A673 (cell line): ENCODE measurements around the gene STOX1. TPM values are rescaled to one million over a fixed set of nuclear protein-coding genes. Genes with fewer than 3 reads are reported as not detected.

Experiments used
- BruUV-seq: library from RNA; stranded (reverse); fragments of 400-500 nt; replicated peaks from 2 replicates; lab custom pipeline; 2021; lab: Mats Ljungman, UMichigan
- CTCF ChIA-PET: fragments of 300-600 bp; sonication (Branson Sonifier 250); formaldehyde crosslinking; loops from one replicate; lab custom pipeline; 2022; ENCODE audit warnings: antibody characterized with exemption; lab: Charles Lee
- POLR2A ChIA-PET: fragments of 300-600 bp; sonication (Branson Sonifier 250); formaldehyde crosslinking; loops from one replicate; lab custom pipeline; 2022; ENCODE audit warnings: antibody characterized with exemption; ENCODE audit not compliant: low non-redundant PET; lab: Charles Lee
- DNase-seq: peaks from one replicate; pipeline ENCODE4 v3.0.0-alpha.2; 2015; ENCODE audit warnings: low spot score
- H3K27ac ChIP-seq: fragments of 200-600 bp; sonication (generic); 2 replicates; pipeline ENCODE4 v1.5.1; 2016; ENCODE audit warnings: mixed run types, low read depth, mild to moderate bottlenecking, mixed read lengths, antibody characterized with exemption, low read length; ENCODE audit not compliant: poor library complexity, severe bottlenecking
- H3K27me3 ChIP-seq: fragments of 200-600 bp; sonication (generic); replicated peaks from 2 replicates; pipeline ENCODE4 v1.6.1; 2017; ENCODE audit warnings: mixed run types, low read depth, mild to moderate bottlenecking, mixed read lengths, antibody characterized with exemption, low read length; ENCODE audit not compliant: insufficient read depth, poor library complexity
- H3K36me3 ChIP-seq: fragments of 200-600 bp; sonication (generic); 2 replicates; pipeline ENCODE4 v1.6.1; 2016; ENCODE audit warnings: mixed run types, mild to moderate bottlenecking, mixed read lengths, antibody characterized with exemption, low read length; ENCODE audit not compliant: insufficient read depth, poor library complexity, severe bottlenecking
- H3K4me1 ChIP-seq: fragments of 200-600 bp; sonication (generic); 2 replicates; pipeline ENCODE4 v1.6.1; 2017; ENCODE audit warnings: mixed run types, mild to moderate bottlenecking, mixed read lengths, antibody characterized with exemption, low read length; ENCODE audit not compliant: insufficient read depth, poor library complexity, severe bottlenecking
- H3K4me3 ChIP-seq: fragments of 200-600 bp; sonication (generic); 2 replicates; pipeline ENCODE4 v1.5.1; 2016; ENCODE audit warnings: low read depth, mixed run types, mild to moderate bottlenecking, mixed read lengths, low read length; ENCODE audit not compliant: poor library complexity, severe bottlenecking
- H3K9me3 ChIP-seq: fragments of 200-600 bp; sonication (generic); 2 replicates; pipeline ENCODE4 v1.6.1; 2016; ENCODE audit warnings: mixed run types, low read depth, mild to moderate bottlenecking, mixed read lengths, antibody characterized with exemption, low read length; ENCODE audit not compliant: poor library complexity, severe bottlenecking
- EZH2 ChIP-seq: fragments of 200-600 bp; sonication (generic); IDR thresholded peaks from 2 replicates; pipeline ENCODE4 v1.6.1; 2017; ENCODE audit warnings: borderline replicate concordance, low read depth, mild to moderate bottlenecking, mixed read lengths, antibody characterized with exemption, low read length; ENCODE audit not compliant: poor library complexity, severe bottlenecking
- intact Hi-C: fragments of 100-400 bp; cut with micrococcal nuclease; formaldehyde crosslinking; loops from one replicate; pipeline ENCODE4 v1.10.0; 2022; ENCODE audit not compliant: unreplicated experiment
- total RNA-seq: library from RNA; stranded (reverse); gene quantifications from 2 replicates; pipeline ENCODE4 v1.2.3, GENCODE V29; 2021
- TF ChIP-seq, protein P1 (sequence below): fragments of 300-800, 200-600 bp; sonication (generic); conservative IDR thresholded peaks from 2 replicates; pipeline ENCODE4 v1.5.1; 2017; ENCODE audit warnings: low read depth, mild to moderate bottlenecking, antibody characterized with exemption, low read length, moderate library complexity, mixed read lengths

The STOX1 gene
- total RNA-seq, 1 experiment from 2014 or later, result 2.1 TPM

DNA sequence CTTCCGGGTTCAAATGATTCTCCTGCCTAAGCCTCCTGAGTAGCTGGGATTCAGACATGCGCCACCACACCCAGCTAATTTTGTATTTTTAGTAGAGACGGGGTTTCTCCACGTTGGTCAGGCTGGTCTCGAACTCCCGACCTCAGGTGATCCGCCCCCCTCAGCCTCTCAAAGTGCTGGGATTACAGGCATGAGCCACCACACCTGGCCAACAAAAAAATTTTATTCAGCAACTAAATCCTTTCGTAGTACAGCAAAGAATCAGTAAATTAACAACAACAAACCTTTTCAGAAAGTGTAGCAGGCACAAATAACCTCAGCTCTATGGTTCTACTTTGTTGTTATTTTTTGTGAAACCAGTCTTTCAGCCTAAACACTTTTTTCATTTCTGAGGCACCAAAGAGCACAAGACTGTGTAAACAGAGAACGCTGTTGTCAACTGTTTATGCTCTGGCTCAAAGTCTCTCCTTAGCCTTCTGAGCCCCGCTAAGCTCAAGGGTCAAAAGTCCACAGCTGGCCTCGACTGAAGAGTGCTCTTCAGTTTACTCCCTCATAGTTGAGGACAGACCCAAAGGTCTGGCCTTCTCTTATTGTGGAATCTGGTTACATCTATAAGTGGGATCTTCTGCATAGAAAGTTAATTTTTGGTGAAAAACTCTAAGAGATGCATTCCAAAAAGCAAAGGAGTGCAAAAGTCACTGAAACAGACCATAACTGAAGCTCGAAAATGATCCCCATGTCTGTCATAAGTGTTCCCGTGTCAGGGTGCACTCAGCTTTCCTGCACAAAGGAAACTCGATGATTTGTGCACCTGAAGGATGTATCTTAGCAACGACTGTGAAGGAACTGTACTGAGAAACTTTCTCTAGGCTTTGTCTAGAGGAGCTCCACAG is 49.2 kb downstream of the STOX1 start:
- no peak for TF ChIP-seq EZH2
- TF ChIP-seq, protein P1, sequence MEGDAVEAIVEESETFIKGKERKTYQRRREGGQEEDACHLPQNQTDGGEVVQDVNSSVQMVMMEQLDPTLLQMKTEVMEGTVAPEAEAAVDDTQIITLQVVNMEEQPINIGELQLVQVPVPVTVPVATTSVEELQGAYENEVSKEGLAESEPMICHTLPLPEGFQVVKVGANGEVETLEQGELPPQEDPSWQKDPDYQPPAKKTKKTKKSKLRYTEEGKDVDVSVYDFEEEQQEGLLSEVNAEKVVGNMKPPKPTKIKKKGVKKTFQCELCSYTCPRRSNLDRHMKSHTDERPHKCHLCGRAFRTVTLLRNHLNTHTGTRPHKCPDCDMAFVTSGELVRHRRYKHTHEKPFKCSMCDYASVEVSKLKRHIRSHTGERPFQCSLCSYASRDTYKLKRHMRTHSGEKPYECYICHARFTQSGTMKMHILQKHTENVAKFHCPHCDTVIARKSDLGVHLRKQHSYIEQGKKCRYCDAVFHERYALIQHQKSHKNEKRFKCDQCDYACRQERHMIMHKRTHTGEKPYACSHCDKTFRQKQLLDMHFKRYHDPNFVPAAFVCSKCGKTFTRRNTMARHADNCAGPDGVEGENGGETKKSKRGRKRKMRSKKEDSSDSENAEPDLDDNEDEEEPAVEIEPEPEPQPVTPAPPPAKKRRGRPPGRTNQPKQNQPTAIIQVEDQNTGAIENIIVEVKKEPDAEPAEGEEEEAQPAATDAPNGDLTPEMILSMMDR, result no peak
- no TSS peak for BruUV-seq
- Histone ChIP-seq H3K9me3 (no peaks in the 10 kb centered on the region), H3K36me3 (no peaks in the 10 kb centered on the region), H3K27ac (no peak overlapping the region), H3K4me1 (peaks cover 7% of the 10 kb centered on the region), H3K4me3 (no peak overlapping the region), H3K27me3 (no peaks in the 10 kb centered on the region)
- no peak for DNase-seq
- intact Hi-C loops, result no loop called here
- POLR2A ChIA-PET, result no interaction called here
- CTCF ChIA-PET, result no interaction called here

DNA sequence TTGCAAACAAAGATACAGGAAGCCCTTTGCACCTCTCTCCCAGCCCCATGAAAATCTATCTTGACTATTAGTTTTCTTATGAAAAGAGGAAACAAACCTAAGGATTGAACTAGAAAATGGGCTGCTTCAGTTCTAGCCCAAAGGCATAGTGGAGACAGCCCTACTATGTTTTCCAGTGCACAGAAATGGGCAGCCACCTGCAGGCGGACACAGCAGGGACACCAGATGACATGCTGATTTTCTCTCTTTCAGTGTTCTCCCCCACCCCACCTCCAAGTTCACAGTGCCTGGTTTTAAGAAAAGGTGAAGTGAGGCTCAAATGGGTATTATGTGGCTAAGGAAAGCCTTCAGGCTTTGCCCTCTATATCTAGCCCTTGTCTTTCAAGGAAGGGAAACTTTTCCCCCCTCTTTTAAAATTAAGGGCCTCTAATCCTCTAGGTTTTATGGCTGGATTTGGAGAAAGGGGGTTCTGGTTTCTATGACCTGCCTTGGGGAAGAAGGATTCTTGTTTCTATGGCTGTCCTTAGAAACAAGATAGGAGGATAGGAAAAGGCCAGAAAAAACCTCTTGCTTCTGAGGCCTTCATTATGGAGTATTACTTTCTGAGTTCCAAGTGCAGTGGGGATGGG is 50.3 kb downstream of the STOX1 start:
- CTCF ChIA-PET, result no interaction called here
- no TSS peak for BruUV-seq

DNA sequence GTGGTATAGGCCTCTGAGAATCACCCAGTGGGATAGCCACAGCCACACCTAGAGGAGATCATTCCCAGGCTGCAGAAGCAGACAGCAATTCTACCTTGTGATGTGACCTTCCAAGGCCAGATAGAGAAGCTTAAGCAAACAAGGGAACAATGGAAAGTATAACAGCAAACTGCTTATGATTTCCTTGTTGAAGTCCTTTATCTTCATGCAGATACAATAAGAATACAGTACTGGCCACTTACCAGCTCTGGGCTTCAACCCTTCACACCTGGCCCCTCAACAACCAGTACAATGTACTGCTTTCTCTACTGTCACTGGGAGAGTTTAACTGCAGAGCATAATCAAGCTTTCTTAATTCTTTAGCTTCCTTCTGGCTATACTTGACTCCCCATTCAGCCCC is 51.2 kb downstream of the STOX1 start:
- no peak for DNase-seq
- H3K36me3 ChIP-seq, result no peaks in the 10 kb centered on the region
- no peaks in the 10 kb centered on the region for H3K4me1 ChIP-seq
- ChIA-PET CTCF (no interaction called here), POLR2A (no interaction called here)
- no peak overlapping the region for H3K27ac ChIP-seq
- TF ChIP-seq, protein P1, result no peak
- TF ChIP-seq EZH2, result no peak
- BruUV-seq, result no TSS peak
- intact Hi-C loops, result no loop called here
- H3K27me3 ChIP-seq, result no peaks in the 10 kb centered on the region
- no peak overlapping the region for H3K4me3 ChIP-seq
- H3K9me3 ChIP-seq, result no peaks in the 10 kb centered on the region

More for the DNA sequence above, 50.3 kb downstream of the STOX1 start:
- Histone ChIP-seq H3K9me3 (no peaks in the 10 kb centered on the region), H3K36me3 (no peaks in the 10 kb centered on the region), H3K27me3 (no peaks in the 10 kb centered on the region), H3K4me3 (no peak overlapping the region), H3K4me1 (peaks cover 1% of the 10 kb centered on the region), H3K27ac (no peak overlapping the region)
- TF ChIP-seq, protein P1, result no peak
- TF ChIP-seq EZH2, result no peak
- intact Hi-C loops, result no loop called here
- no peak for DNase-seq
- POLR2A ChIA-PET, result no interaction called here
